DOHH2 (cell line): ENCODE measurements around the gene TPCN1.

Experiments used
- EZH2phosphoT487 ChIP-seq: fragments of 200-600 bp; sonication (generic); IDR thresholded peaks from 2 replicates; pipeline ENCODE4 v1.6.1; 2017; ENCODE audit warnings: borderline replicate concordance, mild to moderate bottlenecking, antibody characterized with exemption, low read length, moderate library complexity, mixed read lengths
- TF ChIP-seq, protein P1 (sequence below): fragments of 200-600 bp; sonication (generic); IDR thresholded peaks from one replicate; pipeline ENCODE4 v1.5.1; 2014; ENCODE audit warnings: antibody characterized with exemption, mild to moderate bottlenecking, low read depth, low read length; ENCODE audit not compliant: poor library complexity, severe bottlenecking

DNA sequence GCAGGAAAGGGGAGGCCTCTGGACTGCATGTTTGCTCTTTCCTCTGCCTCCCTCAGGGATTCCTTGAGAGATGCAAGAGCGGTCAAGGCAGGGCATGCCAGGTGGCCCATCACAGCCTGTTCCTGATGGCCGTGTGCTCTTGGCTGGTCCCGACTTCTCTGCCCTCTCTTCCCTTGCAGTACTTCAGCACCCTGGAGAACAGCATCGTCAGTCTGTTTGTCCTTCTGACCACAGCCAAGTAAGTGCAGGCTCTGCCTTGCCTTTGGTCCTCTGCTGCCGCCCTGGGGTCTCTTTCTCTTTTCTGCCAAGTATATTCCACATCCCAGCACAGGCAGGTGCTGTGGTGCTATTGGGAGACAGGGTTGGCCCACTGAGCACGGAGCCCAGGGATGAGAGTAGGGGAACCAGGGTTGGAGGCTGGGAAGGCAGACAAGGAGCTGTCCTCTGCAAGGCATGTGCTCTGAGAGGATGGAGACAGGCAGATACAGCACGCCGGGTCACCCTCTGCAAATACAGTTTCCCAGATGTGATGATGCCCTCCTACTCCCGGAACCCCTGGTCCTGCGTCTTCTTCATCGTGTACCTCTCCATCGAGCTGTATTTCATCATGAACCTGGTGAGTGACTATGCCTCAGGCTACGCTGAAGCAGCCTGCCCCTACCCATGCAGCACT lies 51.9 kb downstream of the TPCN1 start:
- TF ChIP-seq, protein P1, sequence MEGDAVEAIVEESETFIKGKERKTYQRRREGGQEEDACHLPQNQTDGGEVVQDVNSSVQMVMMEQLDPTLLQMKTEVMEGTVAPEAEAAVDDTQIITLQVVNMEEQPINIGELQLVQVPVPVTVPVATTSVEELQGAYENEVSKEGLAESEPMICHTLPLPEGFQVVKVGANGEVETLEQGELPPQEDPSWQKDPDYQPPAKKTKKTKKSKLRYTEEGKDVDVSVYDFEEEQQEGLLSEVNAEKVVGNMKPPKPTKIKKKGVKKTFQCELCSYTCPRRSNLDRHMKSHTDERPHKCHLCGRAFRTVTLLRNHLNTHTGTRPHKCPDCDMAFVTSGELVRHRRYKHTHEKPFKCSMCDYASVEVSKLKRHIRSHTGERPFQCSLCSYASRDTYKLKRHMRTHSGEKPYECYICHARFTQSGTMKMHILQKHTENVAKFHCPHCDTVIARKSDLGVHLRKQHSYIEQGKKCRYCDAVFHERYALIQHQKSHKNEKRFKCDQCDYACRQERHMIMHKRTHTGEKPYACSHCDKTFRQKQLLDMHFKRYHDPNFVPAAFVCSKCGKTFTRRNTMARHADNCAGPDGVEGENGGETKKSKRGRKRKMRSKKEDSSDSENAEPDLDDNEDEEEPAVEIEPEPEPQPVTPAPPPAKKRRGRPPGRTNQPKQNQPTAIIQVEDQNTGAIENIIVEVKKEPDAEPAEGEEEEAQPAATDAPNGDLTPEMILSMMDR: no peak
- no peak for TF ChIP-seq EZH2phosphoT487
